WTC11 (cell line): ENCODE results near the gene VSTM2B. TPM values are rescaled to one million over a fixed set of nuclear protein-coding genes. Genes with fewer than 3 reads are reported as not detected.

Experiments
- ATAC-seq: fragments of 200-7000 bp; cut with Tn5 transposase; 2 replicates; pipeline ENCODE4 v1.10.0; 2021; ENCODE audit warnings: mild to moderate bottlenecking, moderate library complexity
- CTCF ChIA-PET: fragments of 300-600 bp; sonication (Branson Sonifier 250); formaldehyde crosslinking; loops from one replicate; lab custom pipeline; 2021; ENCODE audit warnings: antibody characterized with exemption; lab: Charles Lee
- POLR2A ChIA-PET: fragments of 350-600 bp; sonication (Branson Sonifier 250); formaldehyde crosslinking; loops from one replicate; lab custom pipeline; 2021; ENCODE audit warnings: antibody characterized with exemption; lab: Charles Lee
- DNase-seq: peaks from one replicate; pipeline ENCODE4 v3.0.0; 2021; ENCODE audit warnings: low spot score
- H3K27ac Mint-ChIP-seq: 2 replicates; pipeline ENCODE4 v1.8.0; 2021; ENCODE audit warnings: mixed read lengths
- H3K27me3 Mint-ChIP-seq: 2 replicates; pipeline ENCODE4 v1.8.0; 2021; ENCODE audit warnings: low read depth, mild to moderate bottlenecking, moderate library complexity, mixed read lengths
- H3K36me3 Mint-ChIP-seq: 2 replicates; pipeline ENCODE4 v1.8.0; 2021; ENCODE audit warnings: mixed read lengths
- H3K4me1 Mint-ChIP-seq: 2 replicates; pipeline ENCODE4 v1.8.0; 2022; ENCODE audit warnings: mixed read lengths
- H3K4me3 Mint-ChIP-seq: 2 replicates; pipeline ENCODE4 v1.8.0; 2021; ENCODE audit warnings: mild to moderate bottlenecking, moderate library complexity, mixed read lengths
- H3K9me3 Mint-ChIP-seq: 2 replicates; pipeline ENCODE4 v1.8.0; 2021; ENCODE audit warnings: mixed read lengths
- ARID4B ChIP-seq: sonication (generic); formaldehyde crosslinking; IDR thresholded peaks from 2 replicates; pipeline ENCODE4 v1.8.0; 2023; ENCODE audit warnings: missing genetic modification reagents, mild to moderate bottlenecking, borderline replicate concordance
- E2F5 ChIP-seq: sonication (generic); formaldehyde crosslinking; IDR thresholded peaks from 2 replicates; pipeline ENCODE4 v1.8.1; 2022; ENCODE audit warnings: mild to moderate bottlenecking, moderate library complexity, missing genetic modification reagents
- GRHL2 ChIP-seq: fragments of 250-450 bp; sonication (Bioruptor Pico); IDR thresholded peaks from 2 replicates; pipeline ENCODE4 v1.8.0; 2022; ENCODE audit warnings: mild to moderate bottlenecking, moderate library complexity; ENCODE audit not compliant: insufficient replicate concordance, severe bottlenecking
- GTF2I ChIP-seq: fragments of 250-450 bp; sonication (Bioruptor Pico); conservative IDR thresholded peaks from 2 replicates; pipeline ENCODE4 v1.4.0; 2021; ENCODE audit warnings: mild to moderate bottlenecking
- KAT7 ChIP-seq: sonication (generic); formaldehyde crosslinking; IDR thresholded peaks from 2 replicates; pipeline ENCODE4 v1.8.1; 2023; ENCODE audit warnings: missing genetic modification reagents, mild to moderate bottlenecking, borderline replicate concordance
- MAX ChIP-seq: sonication (generic); formaldehyde crosslinking; IDR thresholded peaks from 2 replicates; pipeline ENCODE4 v1.8.0; 2022; ENCODE audit warnings: mild to moderate bottlenecking, missing genetic modification reagents
- MLX ChIP-seq: sonication (generic); formaldehyde crosslinking; IDR thresholded peaks from 2 replicates; pipeline ENCODE4 v1.8.1; 2023; ENCODE audit warnings: mild to moderate bottlenecking, missing genetic modification reagents, moderate library complexity
- MXD4 ChIP-seq: fragments of 250-450 bp; sonication (Bioruptor Pico); IDR thresholded peaks from 2 replicates; pipeline ENCODE4 v1.8.0; 2021; ENCODE audit warnings: mild to moderate bottlenecking, moderate library complexity, borderline replicate concordance
- NFATC4 ChIP-seq: fragments of 250-450 bp; sonication (Bioruptor Pico); IDR thresholded peaks from 2 replicates; pipeline ENCODE4 v1.9.0; 2021; ENCODE audit warnings: mild to moderate bottlenecking
- NFE2L1 ChIP-seq: sonication (generic); formaldehyde crosslinking; IDR thresholded peaks from 2 replicates; pipeline ENCODE4 v1.8.1; 2023; ENCODE audit warnings: missing genetic modification reagents
- SMAD3 ChIP-seq: sonication (generic); formaldehyde crosslinking; IDR thresholded peaks from 2 replicates; pipeline ENCODE4 v1.8.0; 2022; ENCODE audit warnings: missing genetic modification reagents, mild to moderate bottlenecking, borderline replicate concordance
- SP1 ChIP-seq: sonication (generic); formaldehyde crosslinking; conservative IDR thresholded peaks from 2 replicates; pipeline ENCODE4 v1.8.1; 2022; ENCODE audit warnings: missing genetic modification reagents
- ZNF219 ChIP-seq: sonication (generic); formaldehyde crosslinking; IDR thresholded peaks from 2 replicates; pipeline ENCODE4 v1.8.0; 2023; ENCODE audit warnings: missing genetic modification reagents, mild to moderate bottlenecking, borderline replicate concordance
- ZNF423 ChIP-seq: fragments of 250-450 bp; sonication (Bioruptor Pico); IDR thresholded peaks from 2 replicates; pipeline ENCODE4 v2.1.2; 2022; ENCODE audit warnings: mild to moderate bottlenecking, moderate library complexity
- total RNA-seq: library from RNA; stranded (reverse); gene quantifications from 3 replicates; pipeline ENCODE4 v1.2.3, GENCODE V29; 2021
- TF ChIP-seq, protein P1 (sequence below): fragments of 250-450 bp; sonication (Bioruptor Pico); IDR thresholded peaks from 2 replicates; pipeline ENCODE4 v2.1.2; 2022; ENCODE audit warnings: mild to moderate bottlenecking, moderate library complexity
- TF ChIP-seq, protein P2 (sequence below): fragments of 250-450 bp; sonication (Bioruptor Pico); IDR thresholded peaks from 2 replicates; pipeline ENCODE4 v1.8.0; 2021; ENCODE audit warnings: mild to moderate bottlenecking

VSTM2B gene
- total RNA-seq, 1 experiment from 2014 or later, result 3.2 TPM

DNA sequence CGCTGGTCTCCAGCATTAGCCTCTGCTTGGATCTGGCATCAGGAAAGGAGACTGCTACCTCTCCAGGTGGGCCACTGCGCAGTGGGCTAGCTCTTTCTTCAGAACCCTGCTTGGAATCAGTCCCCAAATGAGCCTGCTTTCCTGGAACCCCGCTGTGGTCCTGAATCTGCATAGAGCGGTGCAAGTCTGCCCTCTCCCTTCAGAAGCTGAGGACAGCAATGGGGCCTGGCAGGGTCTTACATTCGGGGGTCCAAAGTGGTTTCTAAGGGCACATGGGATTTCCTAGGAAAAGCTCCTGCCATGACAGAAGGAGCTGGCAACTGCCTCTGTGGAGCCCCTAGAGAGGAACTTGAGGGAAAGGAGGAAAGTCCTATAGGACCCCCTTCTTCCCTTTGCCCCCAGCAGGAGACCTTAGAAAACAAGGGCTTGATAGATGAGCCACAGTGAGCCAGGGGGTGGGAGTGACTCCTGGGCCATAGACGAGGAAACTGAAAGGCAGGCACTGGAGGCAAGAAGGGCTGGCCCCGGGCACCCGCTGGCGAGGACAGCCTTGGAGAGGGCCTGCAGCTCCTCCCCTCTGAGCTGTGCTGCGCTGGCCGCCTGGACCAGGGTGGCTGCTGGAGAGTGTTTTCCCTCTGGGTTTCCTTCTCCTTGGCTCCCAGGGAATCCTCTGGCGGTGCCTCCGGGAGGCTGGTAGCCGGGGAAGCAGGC is 1.4 kb upstream of the VSTM2B start:
- Mint-ChIP-seq H3K9me3 (no peaks in the 10 kb centered on the region), H3K4me1 (peaks cover 17% of the 10 kb centered on the region), H3K4me3 (peak overlapping the region; percentile 73), H3K27ac (no peak overlapping the region), H3K27me3 (peaks cover 79% of the 10 kb centered on the region), H3K36me3 (no peaks in the 10 kb centered on the region)
- peak; percentile 18 for ATAC-seq
- ChIA-PET POLR2A (no interaction called here), CTCF (interaction anchor here (0.5 to 4.9 kb wide), 38 partner anchors 12 to 419 kb away, joined by 3 to 21 read pairs (median 4); no protein-coding TSS in a partner anchor)
- TF ChIP-seq ZNF219 (CRISPR knock-in tag) (no peak), MAX (peak; percentile 21; the same call in 1 of the 2 replicates)
- DNase-seq, result peak; percentile 66

DNA sequence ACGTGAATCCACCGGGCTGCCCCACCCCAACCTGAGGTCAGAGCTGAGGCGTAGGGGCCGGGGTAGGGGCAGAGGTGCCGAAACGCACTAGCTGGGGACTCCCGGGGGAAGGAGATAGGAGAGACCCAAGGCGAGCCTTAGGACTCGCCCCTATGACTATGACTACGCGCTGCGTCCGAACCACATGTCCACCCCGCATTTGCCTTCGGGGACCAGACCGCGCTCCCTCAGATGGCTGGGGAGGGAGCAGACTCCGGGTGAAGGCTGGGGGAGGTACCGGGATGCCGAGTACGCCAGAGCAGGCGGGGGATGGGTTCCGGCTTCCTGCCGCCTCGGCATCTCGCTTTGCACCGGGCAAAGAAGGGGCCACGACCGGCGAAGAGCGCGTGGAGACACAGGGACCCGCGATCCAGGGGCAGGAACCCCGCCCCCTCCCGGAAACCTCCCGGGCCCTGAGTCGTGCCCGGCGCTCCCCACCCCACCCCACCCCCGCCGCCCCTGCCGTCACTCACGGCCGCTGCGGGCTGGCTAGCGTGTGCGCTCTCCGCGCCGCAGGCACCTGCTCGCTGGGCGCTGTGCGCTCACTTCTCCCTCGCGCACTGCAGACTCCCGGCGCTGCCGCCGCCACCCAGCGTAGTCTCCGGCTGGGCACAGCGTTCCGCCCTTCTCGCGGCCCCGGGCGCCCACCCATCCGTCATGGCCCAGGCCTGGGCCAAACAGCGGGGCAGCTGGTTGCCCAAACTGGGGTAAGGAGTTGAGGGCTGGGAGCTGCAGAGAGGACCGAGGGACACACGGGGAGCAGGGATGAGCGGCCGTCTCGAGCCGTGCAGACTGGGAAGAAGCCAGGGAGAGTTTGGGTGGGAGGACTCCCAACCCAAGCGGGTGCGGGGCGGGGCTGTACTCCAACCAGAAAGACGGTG is 622 bp upstream of the VSTM2B start:
- no peak overlapping the region for H3K27ac Mint-ChIP-seq
- ATAC-seq (peak; percentile 7), DNase-seq (peak; percentile 60)
- H3K4me1 Mint-ChIP-seq, result peaks cover 19% of the 10 kb centered on the region
- H3K9me3 Mint-ChIP-seq, result no peaks in the 10 kb centered on the region
- CTCF ChIA-PET, result interaction anchor here (0.6 to 4.9 kb wide), 28 partner anchors 8 to 420 kb away, joined by 3 to 21 read pairs (median 4); no protein-coding TSS in a partner anchor
- H3K27me3 Mint-ChIP-seq, result peaks cover 79% of the 10 kb centered on the region
- H3K36me3 Mint-ChIP-seq, result no peaks in the 10 kb centered on the region
- POLR2A ChIA-PET, result interaction anchor here (0.5 kb wide), 1 partner anchor 22 kb away, joined by 3 read pairs; no protein-coding TSS in a partner anchor
- TF ChIP-seq MXD4 (CRISPR knock-in tag) (no peak), NFE2L1 (CRISPR knock-in tag) (no peak), MLX (CRISPR knock-in tag) (no peak), SP1 (CRISPR knock-in tag) (no peak), E2F5 (CRISPR knock-in tag) (no peak), MAX (peak; percentile 1; the same call in 1 of the 2 replicates), KAT7 (CRISPR knock-in tag) (peak; percentile 90; the same call in 1 of the 2 replicates), ZNF423 (CRISPR knock-in tag) (no peak), NFATC4 (CRISPR knock-in tag) (no peak), ARID4B (CRISPR knock-in tag) (peak; percentile 36; the same call in 1 of the 2 replicates), GTF2I (CRISPR knock-in tag) (no peak), GRHL2 (CRISPR knock-in tag) (no peak), SMAD3 (CRISPR knock-in tag) (no peak)
- TF ChIP-seq, protein P1, sequence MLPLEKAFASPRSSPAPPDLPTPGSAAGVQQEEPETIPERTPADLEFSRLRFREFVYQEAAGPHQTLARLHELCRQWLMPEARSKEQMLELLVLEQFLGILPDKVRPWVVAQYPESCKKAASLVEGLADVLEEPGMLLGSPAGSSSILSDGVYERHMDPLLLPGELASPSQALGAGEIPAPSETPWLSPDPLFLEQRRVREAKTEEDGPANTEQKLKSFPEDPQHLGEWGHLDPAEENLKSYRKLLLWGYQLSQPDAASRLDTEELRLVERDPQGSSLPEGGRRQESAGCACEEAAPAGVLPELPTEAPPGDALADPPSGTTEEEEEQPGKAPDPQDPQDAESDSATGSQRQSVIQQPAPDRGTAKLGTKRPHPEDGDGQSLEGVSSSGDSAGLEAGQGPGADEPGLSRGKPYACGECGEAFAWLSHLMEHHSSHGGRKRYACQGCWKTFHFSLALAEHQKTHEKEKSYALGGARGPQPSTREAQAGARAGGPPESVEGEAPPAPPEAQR (CRISPR knock-in tag), result no peak
- TF ChIP-seq, protein P2, sequence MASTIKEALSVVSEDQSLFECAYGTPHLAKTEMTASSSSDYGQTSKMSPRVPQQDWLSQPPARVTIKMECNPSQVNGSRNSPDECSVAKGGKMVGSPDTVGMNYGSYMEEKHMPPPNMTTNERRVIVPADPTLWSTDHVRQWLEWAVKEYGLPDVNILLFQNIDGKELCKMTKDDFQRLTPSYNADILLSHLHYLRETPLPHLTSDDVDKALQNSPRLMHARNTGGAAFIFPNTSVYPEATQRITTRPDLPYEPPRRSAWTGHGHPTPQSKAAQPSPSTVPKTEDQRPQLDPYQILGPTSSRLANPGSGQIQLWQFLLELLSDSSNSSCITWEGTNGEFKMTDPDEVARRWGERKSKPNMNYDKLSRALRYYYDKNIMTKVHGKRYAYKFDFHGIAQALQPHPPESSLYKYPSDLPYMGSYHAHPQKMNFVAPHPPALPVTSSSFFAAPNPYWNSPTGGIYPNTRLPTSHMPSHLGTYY (CRISPR knock-in tag), result no peak
- H3K4me3 Mint-ChIP-seq, result peak overlapping the region; percentile 73
